CD1c-positive myeloid dendritic cell (primary cell): ENCODE measurements around the gene CPEB2.

Source experiments
- DNase-seq: peaks from one replicate; pipeline ENCODE4 v3.0.0-alpha.2; 2016; ENCODE audit errors: extremely low spot score

Gene CPEB2

DNA sequence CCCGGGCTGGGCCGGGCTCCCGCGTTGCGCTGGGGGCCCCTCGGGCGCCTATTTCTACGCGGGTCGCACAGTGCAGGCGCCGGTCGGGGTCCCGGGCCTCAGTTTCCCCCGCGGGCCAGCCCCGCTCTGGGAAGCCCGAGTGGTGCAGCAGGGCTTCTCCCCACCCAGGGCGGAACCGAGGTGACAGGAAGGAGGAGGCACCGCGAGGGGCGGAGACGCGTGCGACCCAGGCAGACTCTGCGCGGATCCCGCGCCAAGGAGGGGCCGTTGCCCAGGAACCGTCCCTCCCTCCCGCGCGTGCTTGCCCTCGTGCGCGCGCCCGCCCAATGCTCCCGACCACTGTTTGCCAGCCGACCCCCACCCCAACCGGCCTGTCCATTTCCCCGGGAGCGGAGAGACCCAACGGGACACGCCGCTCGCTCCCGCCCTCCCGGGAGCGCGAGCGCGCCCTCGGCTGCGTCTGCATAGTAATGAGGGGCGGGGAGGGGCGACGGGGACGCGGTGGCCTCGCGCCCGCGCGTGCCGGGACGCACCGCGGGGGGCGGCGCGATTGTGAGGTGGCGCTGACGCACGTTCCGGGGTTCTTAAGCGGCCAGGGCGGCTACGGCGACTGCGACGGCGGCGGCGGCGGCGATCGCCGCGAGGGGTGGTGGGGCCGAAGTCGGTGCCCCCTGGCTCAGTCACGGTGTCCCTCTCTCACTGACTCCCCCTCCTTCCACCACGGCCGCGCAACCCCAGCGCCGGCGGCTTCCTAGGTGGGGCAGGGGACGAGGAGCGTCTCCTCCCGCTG, at the start of gene CPEB2:
CPEB2 (plus strand) TSS at position 613 of the 790 bp plus-strand sequence. CDS start 193 bp downstream, outside the sequence.
- peak; percentile 97 for DNase-seq

DNA sequence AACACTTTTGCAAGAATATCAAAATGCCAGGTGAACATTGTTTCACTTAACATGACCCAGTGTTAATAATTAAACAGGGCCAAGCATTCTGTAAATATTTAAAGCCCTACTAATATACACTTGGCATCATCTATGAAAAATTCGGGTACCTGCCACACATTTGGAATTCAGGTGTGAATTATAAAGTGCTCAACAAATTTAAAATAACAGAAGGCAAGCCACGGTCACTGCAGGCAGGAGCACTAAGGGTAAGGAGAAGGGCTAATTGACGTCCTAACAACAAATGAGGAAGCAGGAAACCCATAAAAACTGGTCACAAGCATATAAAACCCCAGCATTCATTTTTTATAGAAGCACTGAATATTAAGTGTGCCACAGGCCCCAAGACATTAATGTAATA, 43.8 kb upstream of the CPEB2 start:
- no peak for DNase-seq

DNA sequence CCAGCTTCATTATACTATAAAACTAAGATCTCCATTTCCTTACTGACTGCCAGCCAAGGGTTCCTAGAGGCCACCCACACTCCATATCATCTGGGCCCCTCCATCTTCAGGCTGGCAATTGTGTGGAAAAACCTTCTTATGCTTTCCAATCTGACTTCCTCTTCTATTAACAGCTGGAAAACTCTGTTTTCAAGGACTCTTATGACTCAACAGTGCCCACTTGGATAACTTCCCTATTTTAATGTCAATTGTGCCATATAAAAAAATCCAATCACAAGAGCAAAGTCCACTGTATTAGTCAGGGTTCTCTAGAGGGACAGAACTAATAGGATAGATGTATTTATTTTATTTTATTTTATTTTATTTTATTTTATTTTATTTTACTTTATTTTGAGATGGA, 41.0 kb upstream of the CPEB2 start:
- DNase-seq = peak; percentile 68

DNA sequence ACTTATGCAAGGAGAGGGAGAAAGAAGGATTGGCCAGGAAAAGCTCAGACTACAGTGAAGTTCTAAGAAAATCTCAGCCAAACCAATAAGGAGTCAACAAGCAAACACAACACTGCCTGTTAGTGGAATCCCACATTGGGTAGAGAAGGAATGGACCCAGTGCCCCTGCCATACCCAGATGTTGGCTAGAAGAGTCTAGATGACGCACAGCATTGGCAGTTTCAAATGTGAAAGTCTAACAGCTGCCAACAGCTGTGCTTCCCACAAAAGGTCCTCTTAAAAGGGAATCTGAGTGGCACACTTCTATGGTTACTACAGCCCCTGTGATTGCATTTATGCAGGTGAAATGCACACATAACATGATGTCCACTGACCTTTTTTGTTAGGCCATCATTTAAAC, 37.2 kb upstream of the CPEB2 start:
- DNase-seq = no peak

DNA sequence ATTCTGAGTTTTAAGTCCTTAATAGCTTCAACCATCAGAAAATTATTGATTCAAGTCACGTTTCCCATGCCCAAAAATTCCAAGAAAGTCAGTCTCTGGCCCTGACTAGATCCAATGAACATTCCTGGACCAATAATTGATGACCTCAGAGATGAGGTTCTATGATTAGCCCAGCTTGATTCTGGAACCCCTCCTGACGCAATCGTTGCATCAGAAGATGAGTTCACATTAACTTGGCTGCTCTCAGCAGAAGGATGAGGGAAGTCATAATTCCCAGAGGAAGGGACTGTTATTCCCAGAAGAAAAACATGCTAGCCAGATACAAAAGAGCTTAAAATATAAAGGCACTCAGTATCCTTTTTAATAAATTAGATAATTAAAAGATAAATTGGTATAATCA, 34.3 kb upstream of the CPEB2 start:
- no peak for DNase-seq

DNA sequence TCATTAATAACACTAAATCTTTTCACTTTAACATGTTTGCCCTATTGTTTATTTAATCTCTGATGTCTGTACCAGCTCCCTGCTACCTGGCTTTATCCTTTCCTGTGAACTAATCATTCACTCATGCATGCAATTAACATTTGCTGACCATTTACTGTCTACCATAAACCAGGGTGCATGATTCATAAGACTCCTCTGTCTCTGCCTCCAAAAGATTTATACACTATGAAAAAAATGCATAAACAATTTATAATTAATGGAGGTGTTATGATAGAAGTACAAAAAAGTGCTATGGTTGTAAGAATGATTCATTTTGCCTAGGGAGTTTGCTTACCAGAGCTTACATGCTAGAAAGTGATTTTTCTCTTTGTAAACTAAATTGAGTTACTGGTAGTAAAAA, 24.5 kb upstream of the CPEB2 start:
- DNase-seq = no peak

DNA sequence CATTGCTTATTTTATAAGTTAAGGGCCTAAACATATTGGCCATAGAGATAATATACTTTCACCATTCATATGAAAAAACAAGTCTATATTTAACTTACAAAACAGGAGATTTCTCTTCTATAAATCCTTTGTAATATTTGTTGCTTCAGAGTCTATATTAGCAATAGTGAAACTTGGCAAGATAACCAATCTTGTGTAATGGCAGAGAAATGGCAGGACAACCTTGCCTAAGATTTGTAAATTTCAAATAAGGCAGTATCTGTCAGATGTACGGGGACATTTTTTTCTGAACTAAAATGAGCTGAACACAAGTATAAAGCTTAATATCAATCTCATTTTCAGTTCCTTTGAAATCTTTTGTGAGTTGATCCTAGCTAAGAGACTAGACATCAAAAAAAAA, 17.8 kb upstream of the CPEB2 start:
- peak; percentile 22 for DNase-seq

DNA sequence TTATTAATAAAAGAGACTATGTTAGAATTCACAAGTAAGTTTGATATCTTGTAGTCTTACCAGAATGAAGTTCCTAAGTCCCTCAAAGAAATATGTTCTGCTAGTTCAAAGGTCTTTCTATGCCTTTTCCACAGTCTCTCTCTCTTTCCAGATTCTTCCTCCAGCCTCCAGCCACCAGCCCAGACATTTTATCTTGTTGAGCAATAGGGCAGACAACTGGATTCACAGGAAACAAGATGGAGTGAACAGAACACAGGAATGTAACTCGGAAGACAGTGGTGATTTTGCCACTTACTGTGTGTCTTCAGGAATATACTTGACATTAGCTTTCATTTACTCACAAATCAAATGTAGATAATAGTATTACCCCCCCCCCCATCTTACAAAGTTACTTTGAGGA, 17.1 kb upstream of the CPEB2 start:
- DNase-seq = no peak

DNA sequence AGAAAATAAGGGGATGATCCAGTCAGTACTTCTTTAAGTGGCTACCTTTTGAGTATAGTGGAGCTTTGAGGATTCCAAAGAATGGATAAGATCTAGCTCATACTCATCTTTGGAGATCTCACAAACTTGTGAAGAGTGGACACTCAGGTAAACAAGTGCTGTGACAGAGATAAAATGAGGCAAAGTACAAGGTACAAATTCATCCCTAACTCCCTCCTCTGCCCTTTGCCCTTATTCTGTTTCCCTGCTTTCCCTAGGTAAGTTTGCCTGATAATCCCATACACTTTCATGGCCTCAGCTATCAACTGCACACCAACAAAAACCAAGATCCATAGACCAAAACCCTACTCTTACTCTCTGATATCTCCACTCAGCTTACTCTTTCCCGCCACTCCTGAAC, 16.4 kb upstream of the CPEB2 start:
- DNase-seq = no peak

DNA sequence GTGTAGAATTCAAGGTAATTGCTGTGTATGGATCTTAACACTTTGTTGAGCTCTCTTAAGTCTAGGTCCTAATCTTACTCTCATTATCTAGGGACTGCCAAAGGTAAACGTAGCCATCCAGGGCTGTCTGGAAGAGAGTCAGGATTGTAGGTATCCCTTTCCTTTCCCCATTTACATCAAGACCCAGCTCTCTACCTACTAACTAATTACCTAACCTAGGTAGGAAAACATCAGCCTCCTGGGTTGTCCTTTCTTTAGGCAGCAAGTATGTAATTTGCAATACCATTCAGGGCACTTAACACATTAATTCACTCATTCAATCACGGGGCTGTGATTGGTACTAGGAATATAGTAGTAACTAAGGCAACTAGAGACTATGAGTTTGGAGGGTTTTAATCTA, 15.2 kb upstream of the CPEB2 start:
- DNase-seq = no peak

DNA sequence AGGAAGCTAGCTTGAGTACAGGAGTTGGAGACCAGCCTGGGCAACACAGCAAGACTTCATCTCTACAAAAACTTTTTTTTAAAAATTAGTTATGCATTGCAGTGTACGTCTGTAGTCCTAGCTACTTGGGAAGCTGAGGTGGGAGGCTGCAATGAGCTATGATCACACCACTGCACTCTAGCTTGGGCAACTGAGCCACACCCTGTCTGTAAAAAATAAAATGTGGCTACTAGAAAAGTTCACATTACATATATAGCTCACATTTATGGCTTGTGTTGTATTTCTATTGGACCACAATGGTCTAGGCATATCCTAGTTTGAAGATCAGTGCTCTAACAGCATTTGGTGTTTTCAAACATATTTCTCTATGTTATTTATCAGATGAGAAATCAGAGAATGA, 11.8 kb upstream of the CPEB2 start:
- DNase-seq = no peak

DNA sequence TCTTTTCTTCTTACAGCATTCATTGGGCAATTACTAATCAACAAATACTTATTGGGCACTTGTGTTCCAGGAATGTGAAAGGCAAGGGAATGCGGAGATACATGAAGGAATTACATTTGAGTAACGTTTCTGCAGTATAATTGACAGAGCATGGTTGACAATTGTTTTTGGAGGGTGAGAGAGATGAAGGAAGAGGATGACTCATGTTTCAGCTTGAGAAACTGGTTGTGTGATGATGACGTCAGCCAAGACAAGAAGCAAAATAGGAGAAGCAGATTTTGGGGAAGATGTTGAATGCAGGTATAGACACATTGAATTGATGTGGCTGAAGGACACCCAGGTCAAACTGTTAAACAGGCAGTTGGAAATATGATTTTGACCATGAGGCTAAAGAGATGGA, 8.0 kb upstream of the CPEB2 start:
- DNase-seq = peak; percentile 52

DNA sequence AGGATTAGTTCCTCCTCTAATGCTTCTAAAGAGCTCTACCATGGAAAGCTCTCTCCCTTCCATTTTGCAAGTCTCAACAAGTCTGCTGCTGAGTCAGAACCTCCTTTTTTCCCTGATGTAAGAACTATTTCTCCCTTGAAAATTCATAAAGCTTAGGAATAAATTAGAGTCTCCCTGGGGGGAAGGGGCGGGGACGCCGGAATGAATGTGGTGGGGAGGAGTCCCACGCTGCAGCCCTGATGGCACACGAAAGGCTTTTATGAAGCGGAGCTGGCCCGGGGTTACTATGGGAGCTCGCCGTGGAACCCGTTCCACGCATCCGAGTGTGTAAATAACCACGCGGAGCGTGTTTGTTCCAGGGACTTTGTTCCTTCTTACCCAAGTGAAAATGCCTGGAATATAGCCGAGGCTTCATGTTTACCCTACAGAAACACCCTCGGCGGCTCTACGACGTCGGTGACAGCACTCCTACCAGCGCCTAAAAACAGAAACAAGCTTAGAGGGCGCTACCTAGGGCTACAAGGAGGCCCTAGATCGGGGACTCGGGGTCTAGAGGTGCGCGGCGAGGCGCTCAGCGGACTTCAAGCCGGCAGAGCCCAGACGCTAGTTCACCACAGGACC, 923 bp upstream of the CPEB2 start:
- peak; percentile 81 for DNase-seq

DNA sequence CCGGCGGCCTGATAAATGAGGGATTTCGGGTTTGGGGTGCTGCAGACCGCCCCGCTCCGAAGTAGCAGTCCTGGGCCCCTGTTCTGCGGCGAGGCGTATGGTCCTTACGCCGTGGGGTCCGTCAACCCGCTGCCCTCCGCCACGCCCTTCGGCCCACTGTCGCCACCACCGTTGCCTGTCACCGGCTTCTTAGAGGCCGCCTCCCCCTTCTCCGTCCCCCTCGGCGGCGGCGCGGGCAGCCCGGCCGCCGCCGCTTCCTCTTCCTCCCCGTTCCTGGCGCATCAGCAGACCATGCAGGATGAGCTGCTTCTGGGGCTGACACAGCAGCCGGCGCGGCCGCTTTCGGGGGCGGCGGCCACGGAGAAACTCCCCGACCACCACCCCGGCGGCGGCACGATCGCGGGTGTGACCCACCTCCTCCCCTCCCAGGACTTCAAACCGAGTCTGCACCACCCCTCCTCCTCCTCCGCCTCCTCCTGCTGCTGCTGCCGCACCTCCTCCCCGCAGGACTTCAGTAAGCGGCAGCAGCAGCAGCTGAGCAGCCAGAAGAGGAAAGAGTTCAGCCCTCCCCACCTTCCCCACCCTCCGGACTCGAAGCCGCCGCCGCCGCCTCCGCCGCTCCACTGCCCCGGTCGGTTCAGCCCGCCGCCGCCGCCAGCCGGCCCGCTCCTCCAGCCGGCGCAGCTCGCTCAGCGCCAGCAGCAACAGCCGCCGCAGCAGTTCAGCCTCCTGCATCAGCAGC, 549 bp downstream of the CPEB2 start:
- peak; percentile 94 for DNase-seq

DNA sequence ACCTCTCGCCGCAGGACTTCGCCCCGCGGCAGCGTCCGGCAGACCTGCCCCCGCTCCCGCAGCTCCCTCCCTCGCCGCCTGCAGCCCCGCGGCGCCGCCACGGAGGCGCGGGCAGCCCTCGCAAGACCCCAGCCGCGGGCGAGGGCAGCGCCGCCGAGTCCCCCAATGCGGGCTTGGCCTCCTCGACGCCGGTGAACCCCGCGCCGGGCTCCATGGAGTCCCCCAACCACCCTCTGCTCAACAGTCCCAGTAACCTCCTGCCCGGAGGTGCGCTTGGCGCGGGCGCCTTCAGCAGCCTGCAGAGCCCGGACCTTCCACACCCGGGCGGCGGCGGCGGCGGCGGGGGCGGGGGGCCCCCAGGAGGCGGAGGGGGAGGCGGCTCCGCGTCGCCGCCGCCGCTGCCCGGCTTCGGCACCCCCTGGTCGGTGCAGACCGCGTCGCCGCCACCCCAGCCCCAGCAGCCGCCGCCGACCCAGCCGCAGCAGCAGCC, 1.2 kb downstream of the CPEB2 start:
- DNase-seq = peak; percentile 37

DNA sequence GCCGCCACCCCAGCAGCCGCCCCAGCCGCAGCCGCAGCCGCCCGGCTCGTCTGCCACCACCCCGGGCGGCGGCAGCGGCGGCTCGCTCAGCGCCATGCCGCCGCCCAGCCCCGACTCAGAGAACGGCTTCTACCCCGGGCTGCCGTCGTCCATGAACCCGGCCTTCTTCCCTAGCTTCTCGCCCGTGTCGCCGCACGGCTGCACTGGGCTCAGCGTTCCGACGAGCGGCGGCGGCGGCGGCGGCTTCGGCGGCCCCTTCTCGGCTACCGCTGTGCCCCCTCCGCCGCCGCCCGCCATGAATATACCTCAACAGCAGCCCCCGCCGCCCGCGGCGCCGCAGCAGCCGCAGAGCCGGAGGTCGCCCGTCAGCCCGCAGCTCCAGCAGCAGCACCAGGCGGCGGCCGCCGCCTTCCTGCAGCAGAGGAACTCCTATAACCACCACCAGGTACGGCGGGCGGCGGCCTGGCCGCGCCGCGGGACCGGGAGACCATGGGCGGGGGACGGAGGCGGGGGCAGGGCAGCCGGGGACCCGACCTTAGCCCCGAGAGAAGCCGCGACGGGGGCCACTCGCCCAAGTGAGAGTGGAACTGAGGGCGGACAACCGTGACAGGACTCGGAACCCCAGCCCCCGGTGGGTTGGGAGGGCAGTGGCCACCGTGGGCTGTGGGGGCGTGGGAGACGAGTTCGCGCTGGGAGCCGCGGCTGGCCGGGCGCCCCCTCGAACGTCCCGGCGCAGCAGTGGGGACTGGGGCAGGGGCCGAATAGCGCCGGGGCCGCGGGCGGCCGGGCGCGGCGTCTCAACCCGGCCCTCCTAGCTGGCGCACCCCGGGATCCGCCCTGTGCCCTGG, 1.8 kb downstream of the CPEB2 start:
- DNase-seq = peak; percentile 41

DNA sequence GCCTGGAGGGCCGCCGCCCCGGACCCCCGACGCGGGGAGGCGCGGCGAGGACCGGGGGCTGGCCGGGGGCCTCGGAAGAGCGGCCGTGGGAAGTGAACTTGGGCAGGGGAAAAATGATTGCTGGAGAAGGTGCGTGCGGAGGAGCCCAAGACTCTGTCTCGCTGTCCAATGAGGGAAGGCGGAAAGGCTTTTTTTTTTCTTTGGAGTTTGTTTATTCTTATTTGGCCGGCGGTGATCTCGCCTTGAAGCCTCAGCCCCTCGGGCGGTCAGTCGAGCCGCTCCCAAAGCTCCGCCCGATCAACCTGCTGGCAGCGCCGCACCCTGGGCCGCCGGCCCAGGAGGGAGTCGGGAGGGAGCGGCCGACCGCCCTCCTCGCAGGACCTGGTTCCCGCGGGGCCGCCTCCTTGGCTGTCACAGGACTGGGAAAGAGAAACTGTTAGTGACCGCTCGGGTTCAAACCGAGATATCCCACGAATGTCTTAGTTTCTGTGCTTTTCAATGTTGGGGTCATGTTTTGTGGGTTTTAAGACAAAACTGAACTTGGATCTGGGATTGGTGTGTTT, 2.5 kb downstream of the CPEB2 start:
- peak; percentile 62 for DNase-seq

DNA sequence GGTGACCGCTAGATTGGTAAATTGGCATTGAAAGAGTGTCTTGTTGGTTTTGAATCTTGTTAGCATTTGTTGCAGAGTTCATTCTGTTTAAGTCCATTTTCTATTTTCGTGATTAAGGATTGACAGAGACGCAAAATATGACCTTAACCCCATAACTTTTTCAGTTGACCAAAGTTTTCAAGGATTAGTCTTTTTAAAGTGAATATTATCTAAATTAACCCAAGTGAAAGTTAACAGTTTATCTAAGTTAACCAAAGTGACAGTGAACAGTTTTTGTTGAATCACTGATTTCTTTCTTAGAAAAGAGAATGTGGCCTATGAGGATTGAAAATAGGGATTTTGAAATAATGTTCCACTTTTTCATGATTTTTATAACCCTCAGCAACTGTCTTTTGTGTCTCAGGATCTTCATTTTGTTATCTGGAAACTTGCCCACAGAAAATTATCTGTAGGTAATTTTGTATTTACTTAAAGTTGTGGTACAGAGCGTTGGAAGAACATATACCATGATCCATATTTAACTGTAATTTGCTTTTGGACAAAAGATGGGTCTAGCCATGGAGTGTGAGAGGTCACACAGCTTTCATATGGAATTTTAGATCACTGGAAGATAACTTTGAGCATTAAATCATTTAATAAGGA, 3.3 kb downstream of the CPEB2 start:
- DNase-seq = no peak

DNA sequence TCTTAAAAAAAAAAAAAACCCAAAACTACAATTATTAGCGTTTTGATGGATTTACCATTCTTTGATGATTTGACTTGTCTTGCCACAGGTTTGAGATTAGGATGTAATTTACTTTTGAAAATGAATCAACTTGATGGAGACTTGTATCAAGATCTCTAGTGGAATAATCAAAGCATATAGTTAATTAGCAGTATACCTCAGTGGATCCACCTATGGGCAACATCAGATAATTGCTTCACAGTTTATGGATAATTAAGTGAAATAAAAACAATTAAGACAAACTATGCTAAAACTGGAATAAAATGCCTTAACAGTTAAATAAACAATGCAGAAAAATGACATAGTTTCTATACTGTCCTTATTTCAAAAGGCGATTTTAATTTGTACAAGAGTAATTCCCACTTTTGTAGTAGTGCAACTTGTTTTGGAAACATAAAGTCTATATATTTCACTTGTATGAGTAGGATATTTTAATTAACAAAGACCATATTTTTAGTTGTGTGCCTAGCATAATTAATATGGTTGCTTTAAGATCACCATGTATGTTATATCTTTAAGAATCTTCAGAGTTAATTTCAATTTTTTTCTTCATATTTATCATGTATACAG, 4.2 kb downstream of the CPEB2 start:
- peak; percentile 23 for DNase-seq

DNA sequence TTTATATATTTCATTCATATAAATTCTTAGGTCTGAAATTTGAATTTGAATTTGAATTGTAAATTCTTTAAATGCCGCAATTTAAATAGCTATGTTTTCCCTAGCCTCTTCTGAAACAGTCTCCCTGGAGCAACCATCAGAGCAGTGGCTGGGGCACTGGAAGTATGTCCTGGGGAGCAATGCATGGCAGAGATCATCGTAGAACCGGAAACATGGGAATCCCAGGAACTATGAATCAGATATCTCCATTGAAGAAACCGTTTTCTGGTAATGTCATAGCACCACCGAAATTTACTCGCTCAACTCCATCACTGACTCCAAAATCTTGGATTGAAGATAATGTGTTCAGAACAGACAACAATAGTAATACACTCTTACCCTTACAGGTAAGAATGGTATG, 4.9 kb downstream of the CPEB2 start:
- DNase-seq = no peak
